Measurements from ENCODE around the gene APOL6.
"Not testable (repeated sequence)": the region's sequence is repeated elsewhere in the genome, so short reads cannot be mapped to it uniquely, and the experiment has no call there.

APOL6 gene

DNA sequence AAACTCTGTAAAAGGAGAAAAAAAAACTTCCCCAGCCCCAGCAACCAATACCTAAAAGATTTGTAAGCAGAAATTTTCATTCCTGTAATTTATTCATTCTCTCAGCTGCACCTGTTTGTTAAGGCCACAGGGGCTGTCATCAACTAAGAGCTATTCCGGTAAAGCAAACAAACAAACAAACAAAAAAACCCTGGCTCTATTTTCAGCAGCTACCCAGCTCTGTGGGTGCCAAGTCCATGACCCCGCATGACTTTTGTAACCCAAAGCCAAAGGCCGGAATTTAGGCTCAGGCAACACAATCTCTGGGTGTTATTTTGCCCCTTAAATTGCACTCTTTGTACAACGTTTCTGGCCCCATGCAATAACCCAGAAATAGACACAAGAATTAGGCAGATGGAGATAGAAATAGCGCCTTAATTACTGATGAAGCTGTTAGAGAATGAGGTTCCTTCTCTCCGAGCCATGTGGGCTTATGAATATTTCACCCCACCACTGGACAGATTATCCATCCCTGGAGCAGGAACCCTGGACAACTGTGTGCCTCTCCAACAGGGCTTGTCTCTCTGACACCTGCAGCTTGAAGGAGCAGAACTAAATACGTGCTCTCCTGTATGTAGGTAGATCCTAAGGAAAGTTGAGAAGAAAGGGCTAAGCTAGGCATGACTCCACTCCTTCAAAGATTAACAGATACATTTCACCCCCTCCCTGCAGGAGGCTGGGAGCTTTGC is 29.4 kb downstream of the APOL6 start:
- H3K9me3 Mint-ChIP-seq = no peaks in the 10 kb centered on the region
- H3K27ac Mint-ChIP-seq (ENCODE audit: low read depth) = no peak overlapping the region
- ATAC-seq (replicated peaks; ENCODE audit: extremely low read depth, poor library complexity, severe bottlenecking) = no peak
- DNase-seq (ENCODE audit: low spot score in 2 of 2) = no peak
- H3K4me1 Mint-ChIP-seq = peaks cover 6% of the 10 kb centered on the region
- H3K4me3 Mint-ChIP-seq = no peak overlapping the region
- no peaks in the 10 kb centered on the region for H3K27me3 Mint-ChIP-seq
- peaks cover 3% of the 10 kb centered on the region for H3K36me3 Mint-ChIP-seq (ENCODE audit: insufficient read depth)

GRCh38 chr22:35678836-35679235 is 30.6 kb downstream of the APOL6 start:
- Mint-ChIP-seq H3K36me3 (ENCODE audit: insufficient read depth) (peaks cover 3% of the 10 kb centered on the region), H3K27me3 (no peaks in the 10 kb centered on the region), H3K9me3 (no peaks in the 10 kb centered on the region), H3K4me1 (peaks cover 6% of the 10 kb centered on the region), H3K4me3 (no peak overlapping the region), H3K27ac (ENCODE audit: low read depth) (no peak overlapping the region)
- DNase-seq (ENCODE audit: low spot score in 2 of 2) = no peak
- ATAC-seq (replicated peaks; ENCODE audit: extremely low read depth, poor library complexity, severe bottlenecking) = no peak

DNA sequence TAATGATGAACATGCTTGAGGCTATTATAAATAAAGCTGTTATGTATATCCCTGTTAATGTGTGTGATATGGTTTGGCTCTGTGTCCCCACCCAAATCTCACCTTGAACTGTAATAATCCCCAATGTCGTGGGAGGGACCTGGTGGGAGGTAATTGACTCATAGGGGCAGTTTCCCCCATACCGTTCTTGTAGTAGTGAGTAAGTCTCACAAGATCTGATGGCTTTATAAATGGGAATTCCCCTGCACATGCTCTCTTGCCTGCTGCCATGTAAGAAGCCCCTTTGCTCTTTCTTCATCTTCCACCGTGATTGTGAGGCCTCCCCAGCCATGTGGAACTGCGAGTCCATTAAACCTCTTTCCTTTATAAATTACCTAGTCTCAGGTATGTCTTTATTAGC is 31.2 kb downstream of the APOL6 start:
- not testable (repeated sequence) for H3K4me3 Mint-ChIP-seq; H3K4me1 Mint-ChIP-seq; H3K27ac Mint-ChIP-seq (ENCODE audit: low read depth); ATAC-seq (replicated peaks; ENCODE audit: extremely low read depth, poor library complexity, severe bottlenecking); DNase-seq (ENCODE audit: low spot score in 2 of 2); H3K27me3 Mint-ChIP-seq; H3K9me3 Mint-ChIP-seq; H3K36me3 Mint-ChIP-seq (ENCODE audit: insufficient read depth)

DNA sequence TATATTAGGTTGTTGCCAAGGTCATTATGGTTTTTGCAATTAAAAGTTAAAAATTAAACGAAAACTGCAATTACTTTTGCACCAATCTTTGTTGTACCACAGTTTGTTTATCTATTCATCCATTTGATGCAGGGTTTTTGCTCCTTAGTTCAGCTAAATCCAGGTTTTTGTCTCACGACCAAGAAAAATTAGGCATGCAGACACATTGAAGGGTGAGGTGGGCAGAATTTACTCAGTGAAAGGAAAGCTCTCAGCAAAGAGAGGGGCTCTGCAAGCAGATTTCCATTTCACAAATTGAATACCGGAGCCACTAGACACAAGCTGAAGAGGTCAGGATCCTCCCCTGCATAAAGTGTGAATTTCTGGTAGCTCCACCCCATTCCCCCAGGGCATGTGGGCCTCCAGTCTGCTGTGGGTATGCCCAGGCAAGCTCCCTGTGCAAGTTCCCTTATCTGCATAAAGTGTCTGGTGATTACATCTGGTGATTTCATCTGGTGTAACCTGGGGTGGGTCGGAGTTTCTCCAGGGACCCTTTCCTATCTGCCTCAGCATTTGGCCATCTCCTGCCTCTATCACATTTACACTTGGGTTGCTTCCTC is 33.3 kb downstream of the APOL6 start:
- ATAC-seq (replicated peaks; ENCODE audit: extremely low read depth, poor library complexity, severe bottlenecking) (no peak), DNase-seq (ENCODE audit: low spot score in 2 of 2) (no peak)
- Mint-ChIP-seq H3K4me1 (peaks cover 6% of the 10 kb centered on the region), H3K27ac (ENCODE audit: low read depth) (no peak overlapping the region), H3K36me3 (ENCODE audit: insufficient read depth) (peaks cover 3% of the 10 kb centered on the region), H3K9me3 (no peaks in the 10 kb centered on the region), H3K27me3 (no peaks in the 10 kb centered on the region), H3K4me3 (no peak overlapping the region)

GRCh38 chr22:35683560-35683959 is 35.3 kb downstream of the APOL6 start:
- H3K27me3 Mint-ChIP-seq = no peaks in the 10 kb centered on the region
- peak overlapping the region; percentile 0 for H3K27ac Mint-ChIP-seq (ENCODE audit: low read depth)
- no peaks in the 10 kb centered on the region for H3K9me3 Mint-ChIP-seq

DNA sequence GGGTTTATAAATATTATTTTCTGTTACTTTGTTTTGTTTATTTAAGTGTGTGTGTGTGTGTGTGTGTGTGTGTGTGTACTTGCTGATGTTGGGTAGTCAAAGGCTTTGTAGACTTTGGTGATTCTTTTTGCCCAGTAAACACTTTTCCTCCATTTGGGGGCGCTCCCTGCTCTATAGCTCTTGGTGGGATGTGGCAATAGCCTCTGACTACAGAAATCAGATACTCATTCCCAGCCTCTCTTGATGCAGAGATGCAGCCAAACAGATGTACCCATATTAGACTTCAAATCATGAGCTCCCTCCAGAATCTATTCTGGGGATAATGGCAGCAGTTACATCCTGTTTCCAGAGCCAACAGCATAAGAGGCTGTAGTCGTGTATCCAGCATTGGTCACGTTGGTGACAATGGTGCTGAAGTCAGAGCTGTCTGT is 36.0 kb downstream of the APOL6 start:
- no peak overlapping the region for H3K4me3 Mint-ChIP-seq
- H3K27me3 Mint-ChIP-seq = no peaks in the 10 kb centered on the region
- no peaks in the 10 kb centered on the region for H3K9me3 Mint-ChIP-seq
- ATAC-seq (replicated peaks; ENCODE audit: extremely low read depth, poor library complexity, severe bottlenecking) = no peak
- H3K4me1 Mint-ChIP-seq = peaks cover 6% of the 10 kb centered on the region
- no peaks in the 10 kb centered on the region for H3K36me3 Mint-ChIP-seq (ENCODE audit: insufficient read depth)
- peak overlapping the region; percentile 0 for H3K27ac Mint-ChIP-seq (ENCODE audit: low read depth)
- DNase-seq (ENCODE audit: low spot score in 2 of 2) = no peak

More at GRCh38 chr22:35683560-35683959, 35.3 kb downstream of the APOL6 start:
- H3K36me3 Mint-ChIP-seq (ENCODE audit: insufficient read depth) = peaks cover 3% of the 10 kb centered on the region
- H3K4me3 Mint-ChIP-seq = no peak overlapping the region
- no peak for ATAC-seq (replicated peaks; ENCODE audit: extremely low read depth, poor library complexity, severe bottlenecking)
- peaks cover 6% of the 10 kb centered on the region for H3K4me1 Mint-ChIP-seq
- DNase-seq (ENCODE audit: low spot score in 2 of 2) = no peak

GRCh38 chr22:35684732-35685131 is 36.5 kb downstream of the APOL6 start:
- ATAC-seq (replicated peaks; ENCODE audit: extremely low read depth, poor library complexity, severe bottlenecking) = no peak
- no peaks in the 10 kb centered on the region for H3K36me3 Mint-ChIP-seq (ENCODE audit: insufficient read depth)
- no peak for DNase-seq (ENCODE audit: low spot score in 2 of 2)
- peaks cover 2% of the 10 kb centered on the region for H3K4me1 Mint-ChIP-seq
- H3K27me3 Mint-ChIP-seq = no peaks in the 10 kb centered on the region
- no peak overlapping the region for H3K27ac Mint-ChIP-seq (ENCODE audit: low read depth)
- no peak overlapping the region for H3K4me3 Mint-ChIP-seq
- H3K9me3 Mint-ChIP-seq = no peaks in the 10 kb centered on the region

DNA sequence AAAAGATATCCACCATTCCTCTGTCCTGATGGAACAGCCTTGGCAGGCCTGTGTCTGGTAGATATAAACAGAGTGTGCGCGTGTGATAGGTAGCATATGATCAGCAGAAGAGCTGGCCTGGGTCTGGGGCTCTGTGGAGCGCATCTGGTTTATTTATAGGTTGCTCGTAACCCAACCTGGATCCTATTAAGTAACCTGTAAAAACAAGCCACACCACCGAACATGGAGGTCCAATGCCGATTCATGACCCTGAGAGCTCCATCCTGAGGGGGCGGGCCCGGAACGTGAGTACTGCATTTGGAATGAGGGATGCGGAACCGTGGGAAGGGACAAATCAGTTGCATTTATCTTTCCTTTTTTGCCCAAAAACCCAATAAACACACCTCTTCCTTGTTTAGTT is 37.5 kb downstream of the APOL6 start:
- Mint-ChIP-seq H3K27me3 (no peaks in the 10 kb centered on the region), H3K27ac (ENCODE audit: low read depth) (no peak overlapping the region)
- ATAC-seq (replicated peaks; ENCODE audit: extremely low read depth, poor library complexity, severe bottlenecking) = no peak

GRCh38 chr22:35686298-35686697 is 38.1 kb downstream of the APOL6 start:
- no peaks in the 10 kb centered on the region for H3K4me1 Mint-ChIP-seq
- no peaks in the 10 kb centered on the region for H3K9me3 Mint-ChIP-seq
- DNase-seq (ENCODE audit: low spot score in 2 of 2) (no peak), ATAC-seq (replicated peaks; ENCODE audit: extremely low read depth, poor library complexity, severe bottlenecking) (no peak)
- no peak overlapping the region for H3K4me3 Mint-ChIP-seq
- H3K36me3 Mint-ChIP-seq (ENCODE audit: insufficient read depth) = no peaks in the 10 kb centered on the region
- no peaks in the 10 kb centered on the region for H3K27me3 Mint-ChIP-seq
- H3K27ac Mint-ChIP-seq (ENCODE audit: low read depth) = no peak overlapping the region

More for the DNA sequence above, 37.5 kb downstream of the APOL6 start:
- H3K9me3 Mint-ChIP-seq = no peaks in the 10 kb centered on the region
- no peaks in the 10 kb centered on the region for H3K36me3 Mint-ChIP-seq (ENCODE audit: insufficient read depth)
- no peaks in the 10 kb centered on the region for H3K4me1 Mint-ChIP-seq
- no peak for DNase-seq (ENCODE audit: low spot score in 2 of 2)
- H3K4me3 Mint-ChIP-seq = no peak overlapping the region

DNA sequence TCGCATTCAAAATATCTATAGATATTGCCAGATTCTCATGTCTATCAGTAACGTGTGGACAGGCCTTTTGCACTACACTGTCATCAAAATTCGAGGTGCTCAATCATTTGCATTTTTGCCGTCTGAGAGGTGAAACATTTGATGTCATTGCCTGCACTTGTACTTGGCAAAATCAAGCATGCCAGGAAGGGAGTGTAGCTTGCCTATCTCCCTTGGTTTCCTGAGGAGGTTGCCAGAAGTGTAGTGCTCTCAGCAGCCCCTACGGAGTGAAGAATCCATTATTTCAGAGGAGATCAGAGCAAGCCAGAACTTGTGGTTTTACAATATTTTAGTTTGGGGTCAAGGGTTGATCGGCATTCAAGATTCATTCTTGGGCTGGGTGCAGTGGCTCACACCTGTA is 39.2 kb downstream of the APOL6 start:
- H3K4me1 Mint-ChIP-seq = no peaks in the 10 kb centered on the region
- DNase-seq (ENCODE audit: low spot score in 2 of 2) (no peak), ATAC-seq (replicated peaks; ENCODE audit: extremely low read depth, poor library complexity, severe bottlenecking) (no peak)
- no peaks in the 10 kb centered on the region for H3K27me3 Mint-ChIP-seq
- no peaks in the 10 kb centered on the region for H3K36me3 Mint-ChIP-seq (ENCODE audit: insufficient read depth)
- no peak overlapping the region for H3K4me3 Mint-ChIP-seq
- no peak overlapping the region for H3K27ac Mint-ChIP-seq (ENCODE audit: low read depth)
- no peaks in the 10 kb centered on the region for H3K9me3 Mint-ChIP-seq

GRCh38 chr22:35688913-35689675 is 40.8 kb downstream of the APOL6 start:
- H3K4me1 Mint-ChIP-seq = no peaks in the 10 kb centered on the region

DNA sequence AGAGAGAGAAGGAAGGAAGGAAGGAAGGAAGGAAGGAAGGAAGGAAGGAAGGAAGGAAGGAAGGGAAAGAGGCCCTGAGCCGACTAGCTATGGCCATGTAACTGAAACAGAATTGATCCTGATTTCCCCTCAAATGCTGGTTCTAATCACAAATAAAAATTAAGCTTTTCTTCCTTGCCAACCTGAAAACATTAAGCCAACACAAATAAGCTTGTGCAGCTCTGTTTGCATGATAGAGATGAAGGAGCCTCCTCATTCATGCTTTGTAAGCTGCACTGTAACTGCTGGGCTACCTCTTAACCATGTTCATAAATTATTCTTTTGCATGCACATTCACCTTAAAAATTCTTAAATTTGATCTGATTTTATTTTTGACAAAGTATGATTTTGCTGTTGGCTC is 41.8 kb downstream of the APOL6 start:
- Mint-ChIP-seq H3K27me3 (peaks cover 9% of the 10 kb centered on the region), H3K27ac (ENCODE audit: low read depth) (peak overlapping the region; percentile 20), H3K4me1 (no peaks in the 10 kb centered on the region), H3K4me3 (no peak overlapping the region), H3K9me3 (no peaks in the 10 kb centered on the region), H3K36me3 (ENCODE audit: insufficient read depth) (no peaks in the 10 kb centered on the region)
- ATAC-seq (replicated peaks; ENCODE audit: extremely low read depth, poor library complexity, severe bottlenecking) = no peak
- DNase-seq (ENCODE audit: low spot score in 2 of 2) = no peak

More at GRCh38 chr22:35688913-35689675, 40.8 kb downstream of the APOL6 start:
- Mint-ChIP-seq H3K9me3 (no peaks in the 10 kb centered on the region), H3K4me3 (no peak overlapping the region), H3K36me3 (ENCODE audit: insufficient read depth) (no peaks in the 10 kb centered on the region), H3K27ac (ENCODE audit: low read depth) (peak overlapping the region; percentile 20), H3K27me3 (peaks cover 9% of the 10 kb centered on the region)
- ATAC-seq (replicated peaks; ENCODE audit: extremely low read depth, poor library complexity, severe bottlenecking) (no peak), DNase-seq (ENCODE audit: low spot score in 2 of 2) (no peak)

GRCh38 chr22:35695202-35695601 is 47.0 kb downstream of the APOL6 start:
- no peak for DNase-seq (ENCODE audit: low spot score in 2 of 2)
- Mint-ChIP-seq H3K27ac (ENCODE audit: low read depth) (no peak overlapping the region), H3K9me3 (no peaks in the 10 kb centered on the region), H3K27me3 (peaks cover 9% of the 10 kb centered on the region), H3K4me1 (no peaks in the 10 kb centered on the region), H3K36me3 (ENCODE audit: insufficient read depth) (no peaks in the 10 kb centered on the region), H3K4me3 (no peak overlapping the region)
- ATAC-seq (replicated peaks; ENCODE audit: extremely low read depth, poor library complexity, severe bottlenecking) = no peak

Measured in central memory CD8-positive, alpha-beta T cell (primary cell).